ENCODE measurements around the gene CLNK.

GRCh38 chr4:10593130-10593529 lies 91.4 kb downstream of the CLNK start:
- TF ChIP-seq, protein P1, sequence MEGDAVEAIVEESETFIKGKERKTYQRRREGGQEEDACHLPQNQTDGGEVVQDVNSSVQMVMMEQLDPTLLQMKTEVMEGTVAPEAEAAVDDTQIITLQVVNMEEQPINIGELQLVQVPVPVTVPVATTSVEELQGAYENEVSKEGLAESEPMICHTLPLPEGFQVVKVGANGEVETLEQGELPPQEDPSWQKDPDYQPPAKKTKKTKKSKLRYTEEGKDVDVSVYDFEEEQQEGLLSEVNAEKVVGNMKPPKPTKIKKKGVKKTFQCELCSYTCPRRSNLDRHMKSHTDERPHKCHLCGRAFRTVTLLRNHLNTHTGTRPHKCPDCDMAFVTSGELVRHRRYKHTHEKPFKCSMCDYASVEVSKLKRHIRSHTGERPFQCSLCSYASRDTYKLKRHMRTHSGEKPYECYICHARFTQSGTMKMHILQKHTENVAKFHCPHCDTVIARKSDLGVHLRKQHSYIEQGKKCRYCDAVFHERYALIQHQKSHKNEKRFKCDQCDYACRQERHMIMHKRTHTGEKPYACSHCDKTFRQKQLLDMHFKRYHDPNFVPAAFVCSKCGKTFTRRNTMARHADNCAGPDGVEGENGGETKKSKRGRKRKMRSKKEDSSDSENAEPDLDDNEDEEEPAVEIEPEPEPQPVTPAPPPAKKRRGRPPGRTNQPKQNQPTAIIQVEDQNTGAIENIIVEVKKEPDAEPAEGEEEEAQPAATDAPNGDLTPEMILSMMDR (conservative IDR thresholded peaks at IDR 0.05; ENCODE audit: low read length): no peak
- no peak for TF ChIP-seq EZH2phosphoT487 (IDR thresholded peaks at IDR 0.05; ENCODE audit: borderline replicate concordance, low read depth, low read length)

Data from OCI-LY7 (cell line).